RPMI8226 (cell line): ENCODE data around the gene MFSD11.
A peak's percentile ranks its signal among the peaks of the same experiment; 100 is the strongest.
"Not testable (repeated sequence)": the region's sequence is repeated elsewhere in the genome, so short reads cannot be mapped to it uniquely, and the experiment has no call there.

Experiments used
- DNase-seq: peaks from one replicate; pipeline ENCODE4 v3.0.0-alpha.2; 2015

Gene MFSD11

GRCh38 chr17:76752006-76752405 lies 14.1 kb downstream of the MFSD11 start:
- DNase-seq: no peak

- DNase-seq: no peak
These were observed 15.4 kb downstream of the MFSD11 start for GRCh38 chr17:76753061-76753961.

GRCh38 chr17:76755285-76755684 lies 17.4 kb downstream of the MFSD11 start:
- no peak for DNase-seq

- DNase-seq: no peak
These were observed 19.3 kb downstream of the MFSD11 start for GRCh38 chr17:76757256-76757655.

- DNase-seq: no peak
These were observed 20.7 kb downstream of the MFSD11 start for GRCh38 chr17:76758570-76758969.

- no peak for DNase-seq
These were observed 35.1 kb downstream of the MFSD11 start for GRCh38 chr17:76772842-76773525.

- no peak for DNase-seq
These were observed 37.2 kb downstream of the MFSD11 start for GRCh38 chr17:76775021-76775600.

GRCh38 chr17:76781056-76781982 lies 43.4 kb downstream of the MFSD11 start:
- DNase-seq: peak; percentile 12

- peak; percentile 76 for DNase-seq
These were observed 45.2 kb downstream of the MFSD11 start for GRCh38 chr17:76783146-76783545.

- no peak for DNase-seq
These were observed 47.0 kb downstream of the MFSD11 start for GRCh38 chr17:76784926-76785325.

GRCh38 chr17:76787866-76788265 lies 49.9 kb downstream of the MFSD11 start:
- DNase-seq: peak; percentile 69

- DNase-seq: peak; percentile 14
These were observed 51.4 kb downstream of the MFSD11 start for GRCh38 chr17:76789235-76789788.

GRCh38 chr17:76791053-76791980 lies 53.4 kb downstream of the MFSD11 start:
- DNase-seq: peak; percentile 93

GRCh38 chr17:76792348-76792747 lies 54.4 kb downstream of the MFSD11 start:
- DNase-seq: no peak

GRCh38 chr17:76793775-76794174 lies 55.9 kb downstream of the MFSD11 start:
- peak; percentile 80 for DNase-seq

GRCh38 chr17:76796081-76796480 lies 58.2 kb downstream of the MFSD11 start:
- no peak for DNase-seq

GRCh38 chr17:76797241-76797840 lies 59.4 kb downstream of the MFSD11 start:
- no peak for DNase-seq

GRCh38 chr17:76801706-76802105 lies 63.8 kb downstream of the MFSD11 start:
- no peak for DNase-seq

GRCh38 chr17:76805319-76805718 lies 67.4 kb downstream of the MFSD11 start:
- DNase-seq: no peak

- DNase-seq: not testable (repeated sequence)
These were observed 68.2 kb downstream of the MFSD11 start for GRCh38 chr17:76806151-76806550.

GRCh38 chr17:76806767-76807166 lies 68.8 kb downstream of the MFSD11 start:
- DNase-seq: not testable (repeated sequence)
